GM06990 (cell line): ENCODE data around the gene POLA1.

Experiments
- DNase-seq: peaks from one replicate; pipeline ENCODE4 v3.0.0-alpha.2; 2011; ENCODE audit not compliant: insufficient read length; ENCODE audit errors: extremely low read depth
- H3K27me3 ChIP-seq: replicated peaks from 2 replicates; pipeline ENCODE4 v1.6.0; 2011; ENCODE audit warnings: low read length; ENCODE audit not compliant: control insufficient read depth, insufficient read depth
- H3K36me3 ChIP-seq: 2 replicates; pipeline ENCODE4 v1.5.1; 2011; ENCODE audit warnings: low read length; ENCODE audit not compliant: control insufficient read depth, insufficient read depth
- H3K4me3 ChIP-seq: replicated peaks from 2 replicates; pipeline ENCODE4 v1.5.1; 2011; ENCODE audit warnings: low read depth, mild to moderate bottlenecking, control low read depth, low read length
- TF ChIP-seq, protein P1 (sequence below): IDR thresholded peaks from 2 replicates; pipeline ENCODE4 v1.5.1; 2011; ENCODE audit warnings: low read length, control low read depth, mild to moderate bottlenecking, inconsistent platforms; ENCODE audit not compliant: insufficient read depth, poor library complexity, severe bottlenecking

The POLA1 gene

DNA sequence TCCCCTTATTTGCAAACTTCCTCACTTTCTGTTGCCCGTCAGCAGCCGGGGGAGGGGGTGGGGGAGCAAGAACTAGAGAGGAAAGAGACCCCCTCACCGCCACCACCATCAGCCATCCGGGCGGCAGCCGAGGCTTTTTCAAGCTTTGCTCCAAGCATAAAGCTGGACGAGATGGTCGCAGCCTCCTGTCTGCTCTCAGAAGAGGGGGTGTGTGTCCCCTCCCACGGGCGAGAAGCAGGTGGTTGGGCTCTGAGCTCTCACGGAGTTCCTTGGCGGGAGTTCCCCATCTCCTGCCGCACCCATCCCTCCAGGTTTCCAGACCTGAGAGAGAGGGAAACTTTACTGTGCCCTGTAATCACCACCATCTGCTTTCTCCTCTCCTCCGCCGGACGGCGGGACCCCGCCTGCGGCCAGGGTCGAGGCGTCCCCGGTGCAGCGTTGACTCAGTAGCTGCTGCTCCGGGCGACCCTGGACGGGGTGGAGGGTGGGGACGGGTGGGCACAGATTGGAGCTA is 326.7 kb downstream of the POLA1 start:
- Histone ChIP-seq H3K27me3 (no peaks in the 10 kb centered on the region; the same call in none of the 2 replicates), H3K36me3 (no peaks in the 10 kb centered on the region), H3K4me3 (peak overlapping the region; percentile 51)
- TF ChIP-seq, protein P1, sequence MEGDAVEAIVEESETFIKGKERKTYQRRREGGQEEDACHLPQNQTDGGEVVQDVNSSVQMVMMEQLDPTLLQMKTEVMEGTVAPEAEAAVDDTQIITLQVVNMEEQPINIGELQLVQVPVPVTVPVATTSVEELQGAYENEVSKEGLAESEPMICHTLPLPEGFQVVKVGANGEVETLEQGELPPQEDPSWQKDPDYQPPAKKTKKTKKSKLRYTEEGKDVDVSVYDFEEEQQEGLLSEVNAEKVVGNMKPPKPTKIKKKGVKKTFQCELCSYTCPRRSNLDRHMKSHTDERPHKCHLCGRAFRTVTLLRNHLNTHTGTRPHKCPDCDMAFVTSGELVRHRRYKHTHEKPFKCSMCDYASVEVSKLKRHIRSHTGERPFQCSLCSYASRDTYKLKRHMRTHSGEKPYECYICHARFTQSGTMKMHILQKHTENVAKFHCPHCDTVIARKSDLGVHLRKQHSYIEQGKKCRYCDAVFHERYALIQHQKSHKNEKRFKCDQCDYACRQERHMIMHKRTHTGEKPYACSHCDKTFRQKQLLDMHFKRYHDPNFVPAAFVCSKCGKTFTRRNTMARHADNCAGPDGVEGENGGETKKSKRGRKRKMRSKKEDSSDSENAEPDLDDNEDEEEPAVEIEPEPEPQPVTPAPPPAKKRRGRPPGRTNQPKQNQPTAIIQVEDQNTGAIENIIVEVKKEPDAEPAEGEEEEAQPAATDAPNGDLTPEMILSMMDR = no peak
- DNase-seq = no peak

- Histone ChIP-seq H3K36me3 (no peaks in the 10 kb centered on the region), H3K4me3 (peak overlapping the region; percentile 51), H3K27me3 (no peaks in the 10 kb centered on the region; the same call in none of the 2 replicates)
- TF ChIP-seq, protein P1 = peak; percentile 76
- peak; percentile 45 for DNase-seq
Measured at GRCh38 chrX:25020905-25021449, 327.3 kb downstream of the POLA1 start.

DNA sequence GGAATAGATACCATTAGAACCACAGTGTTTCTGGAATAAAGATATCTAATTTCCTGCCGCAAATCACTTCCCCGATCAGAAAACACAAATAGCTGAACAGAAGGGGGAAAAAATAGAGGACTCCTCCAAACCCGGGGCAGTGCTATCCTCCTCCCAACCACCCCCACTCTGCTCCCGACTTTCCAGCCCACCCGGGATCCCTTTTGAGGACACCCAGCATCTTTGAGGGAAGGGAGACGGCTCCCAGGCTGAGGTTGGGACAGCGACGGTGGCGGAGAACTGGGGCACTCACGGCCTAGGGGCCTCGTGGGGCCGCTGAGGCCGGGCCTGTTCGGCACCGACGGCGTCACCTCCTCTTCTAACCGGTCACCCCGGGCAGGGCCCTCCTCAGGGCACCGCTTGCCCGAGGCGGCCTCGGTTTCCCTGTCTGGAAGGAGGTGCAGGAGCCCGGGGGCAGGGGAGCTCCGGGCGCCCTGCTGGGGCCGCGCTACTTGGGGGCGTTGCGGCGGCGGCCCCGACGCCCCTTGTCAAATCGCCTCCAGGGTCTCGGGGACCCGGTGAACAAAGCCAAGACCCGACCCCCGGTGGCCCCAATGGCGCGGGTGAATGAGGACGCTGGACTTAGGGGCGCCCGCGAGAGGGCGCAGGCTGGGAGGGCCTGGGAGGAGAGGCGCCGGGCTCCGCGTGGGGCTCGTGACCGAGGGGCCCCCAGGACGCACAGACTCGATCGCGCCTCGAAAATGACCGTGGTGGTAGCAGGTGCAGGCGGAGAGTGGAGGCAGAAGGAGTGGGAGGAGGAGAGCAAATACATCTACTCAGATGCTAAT is 329.0 kb downstream of the POLA1 start:
- Histone ChIP-seq H3K36me3 (no peaks in the 10 kb centered on the region), H3K4me3 (no peak overlapping the region), H3K27me3 (no peaks in the 10 kb centered on the region; the same call in none of the 2 replicates)
- DNase-seq = no peak
- TF ChIP-seq, protein P1 = peak; percentile 28

DNA sequence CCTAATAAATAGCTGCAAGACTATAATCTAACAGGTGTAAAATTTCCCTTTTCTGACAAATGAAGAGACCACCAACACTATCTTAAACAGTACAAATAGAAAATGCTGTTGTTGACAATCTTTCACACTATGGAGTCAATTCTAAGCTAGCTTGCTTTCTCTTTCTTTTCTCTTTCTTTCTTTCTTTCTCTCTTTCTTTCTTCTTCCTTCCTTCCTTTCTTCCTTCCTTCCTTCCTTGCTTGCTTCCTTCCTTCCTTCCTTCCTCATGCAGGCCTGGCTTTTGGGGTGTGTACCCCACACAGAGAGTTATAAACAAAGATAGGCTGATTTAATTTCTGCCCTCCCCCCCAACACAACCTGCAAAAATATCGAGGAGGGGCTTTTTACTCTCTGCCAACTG is 330.2 kb downstream of the POLA1 start:
- H3K36me3 ChIP-seq = no peaks in the 10 kb centered on the region
- DNase-seq = no peak
- no peaks in the 10 kb centered on the region; the same call in none of the 2 replicates for H3K27me3 ChIP-seq
- TF ChIP-seq, protein P1 = no peak
- H3K4me3 ChIP-seq = no peak overlapping the region

DNA sequence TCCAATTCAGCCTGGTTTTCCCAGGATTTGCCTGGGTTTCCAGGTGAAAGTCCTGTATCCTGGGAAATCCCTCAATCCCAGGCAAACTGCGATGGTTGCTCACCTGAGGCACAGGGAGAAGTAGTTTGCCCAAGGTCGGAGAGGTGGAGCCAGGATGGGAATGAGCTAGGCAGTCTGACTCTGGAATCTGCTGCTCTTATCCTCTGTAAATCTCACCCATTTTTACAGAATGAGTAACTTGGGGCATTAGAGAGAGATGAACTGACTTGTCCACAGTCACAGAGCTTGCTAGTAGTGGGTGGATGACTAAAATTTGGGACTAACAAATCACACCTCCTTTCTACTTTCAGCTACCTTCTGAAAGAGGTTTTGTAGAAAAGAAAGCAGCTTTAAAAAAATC is 331.9 kb downstream of the POLA1 start:
- no peak overlapping the region for H3K4me3 ChIP-seq
- no peaks in the 10 kb centered on the region for H3K36me3 ChIP-seq
- no peaks in the 10 kb centered on the region; the same call in none of the 2 replicates for H3K27me3 ChIP-seq
- no peak for DNase-seq
- TF ChIP-seq, protein P1 = no peak
